ENCODE results near the gene DPP7. TPM values are rescaled to one million over a fixed set of nuclear protein-coding genes. Genes with fewer than 3 reads are reported as not detected.

DPP7 gene
- total and polyA plus RNA-seq, 2 experiments from 2014 or later = 19.7 to 26.8 TPM

GRCh38 chr9:137065336-137065967 is 49.1 kb downstream of the DPP7 start:
- Mint-ChIP-seq H3K4me1 (peaks cover 10% of the 10 kb centered on the region), H3K9me3 (no peaks in the 10 kb centered on the region), H3K36me3 (ENCODE audit: low read depth) (no peaks in the 10 kb centered on the region; the same call in 2 of the 3 replicates), H3K4me3 (no peak overlapping the region), H3K27ac (no peak overlapping the region), H3K27me3 (ENCODE audit: insufficient read depth, low read depth, poor library complexity) (peaks cover 1% of the 10 kb centered on the region)
- TF ChIP-seq ZNF462 (CRISPR knock-in tag; IDR thresholded peaks at IDR 0.05) (no peak), JUNB (IDR thresholded peaks at IDR 0.05; ENCODE audit: unreplicated experiment) (no peak), EZH2phosphoT487 (IDR thresholded peaks at IDR 0.05; ENCODE audit: unreplicated experiment) (no peak), ETS1 (IDR thresholded peaks at IDR 0.05) (no peak), EZH2 (IDR thresholded peaks at IDR 0.05; ENCODE audit: low read depth, unreplicated experiment) (no peak), CTCF (conservative IDR thresholded peaks at IDR 0.05; ENCODE audit: low read depth in 2 of 2) (no peak), ZNF114 (CRISPR knock-in tag; IDR thresholded peaks at IDR 0.05) (no peak), POLR2AphosphoS5 (IDR thresholded peaks at IDR 0.05; ENCODE audit: low read depth) (no peak), CREB1 (CRISPR knock-in tag; IDR thresholded peaks at IDR 0.05; ENCODE audit: low read depth) (no peak), NANOG (IDR thresholded peaks at IDR 0.05; ENCODE audit: borderline replicate concordance) (no peak), REST (IDR thresholded peaks at IDR 0.05; ENCODE audit: unreplicated experiment) (no peak), STAT1 (IDR thresholded peaks at IDR 0.05; ENCODE audit: unreplicated experiment) (no peak), ZNF331 (CRISPR knock-in tag; IDR thresholded peaks at IDR 0.05; ENCODE audit: low read depth) (no peak)
- DNase-seq (ENCODE audit: low spot score) = no peak
- H3K27me3 ChIP-seq (ENCODE audit: insufficient read depth) = peaks cover 9% of the 10 kb centered on the region; the same call in 1 of the 2 replicates
- peaks cover 10% of the 10 kb centered on the region; the same call in 1 of the 2 replicates for H3K79me2 ChIP-seq (replicated peaks; ENCODE audit: insufficient read depth)
- no peak overlapping the region for H3K4me2 ChIP-seq
- no peak overlapping the region for H2AFZ ChIP-seq
- H3K4me3 ChIP-seq = no peak overlapping the region
- no peaks in the 10 kb centered on the region for H3K9me2 ChIP-seq (ENCODE audit: insufficient read depth)
- no peak for ATAC-seq
- no peaks in the 10 kb centered on the region; the same call in 1 of the 2 replicates for H3K36me3 ChIP-seq (ENCODE audit: insufficient read depth)
- no peak overlapping the region for H3K27ac ChIP-seq (ENCODE audit: low read depth)
- peaks cover 11% of the 10 kb centered on the region; the same call in 1 of the 2 replicates for H4K20me1 ChIP-seq (replicated peaks; ENCODE audit: insufficient read depth)
- peaks cover 12% of the 10 kb centered on the region; the same call in 1 of the 2 replicates for H3K4me1 ChIP-seq (ENCODE audit: insufficient read depth)
- peaks cover 7% of the 10 kb centered on the region; the same call in 1 of the 2 replicates for H3F3A ChIP-seq (replicated peaks; ENCODE audit: low read depth)
